ENCODE results near the gene CACNA1H. TPM values are rescaled to one million over a fixed set of nuclear protein-coding genes. Genes with fewer than 3 reads are reported as not detected.

The CACNA1H gene
- total RNA-seq, 1 experiment from 2014 or later = 24.3 TPM

GRCh38 chr16:1216681-1217400 lies 63.9 kb downstream of the CACNA1H start:
- CTCF ChIA-PET = no interaction called here
- intact Hi-C loops (cut with micrococcal nuclease) = no loop called here
- TF ChIP-seq ZFX (IDR thresholded peaks at IDR 0.05) = no peak
- no peak for TF ChIP-seq ELF1 (IDR thresholded peaks at IDR 0.05; ENCODE audit: borderline replicate concordance, low read depth)
- no peak for TF ChIP-seq CTCF (IDR thresholded peaks at IDR 0.05 in 2 of 3, conservative IDR thresholded peaks at IDR 0.05 in 1 of 3; ENCODE audit: borderline replicate concordance in 1 of 3, insufficient read depth in 1 of 3, low read depth in 2 of 3, low read length in 2 of 3)
- TF ChIP-seq POLR2AphosphoS5 (IDR thresholded peaks at IDR 0.05; ENCODE audit: low read depth, low read length) = no peak
- TF ChIP-seq SP1 (IDR thresholded peaks at IDR 0.05; ENCODE audit: low read depth) = no peak
- no peak for TF ChIP-seq FOSL1 (IDR thresholded peaks at IDR 0.05; ENCODE audit: low read depth)
- TF ChIP-seq ATF3 (IDR thresholded peaks at IDR 0.05) = no peak
- no peak for TF ChIP-seq CBX3 (IDR thresholded peaks at IDR 0.05; ENCODE audit: low read depth)
- no peak for TF ChIP-seq ZBTB33 (IDR thresholded peaks at IDR 0.05; ENCODE audit: extremely low read depth, insufficient replicate concordance, low read length)
- Histone ChIP-seq H3K27me3 (ENCODE audit: insufficient read depth, low read length) (no peaks in the 10 kb centered on the region), H3K9ac (ENCODE audit: low read length) (no peak overlapping the region), H3K79me2 (ENCODE audit: insufficient read depth, low read length) (no peaks in the 10 kb centered on the region), H4K20me1 (ENCODE audit: insufficient read depth) (no peaks in the 10 kb centered on the region), H3K9me2 (ENCODE audit: insufficient read depth) (no peaks in the 10 kb centered on the region), H3K4me1 (ENCODE audit: control insufficient read depth in 1 of 2, insufficient read depth in 2 of 2, low read length in 2 of 2) (no peaks in the 10 kb centered on the region), H3K36me3 (ENCODE audit: control insufficient read depth in 1 of 2, insufficient read depth in 2 of 2, low read length in 2 of 2) (no peaks in the 10 kb centered on the region; a peak in 1 of 4 replicates), H2AFZ (ENCODE audit: low read depth, low read length, poor library complexity, severe bottlenecking) (no peak overlapping the region), H3K4me3 (replicated peaks in 1 of 2; ENCODE audit: low read depth in 1 of 2, low read length in 2 of 2) (no peak overlapping the region), H3K4me2 (ENCODE audit: low read length) (no peak overlapping the region), H3K27ac (ENCODE audit: low read depth, low read length) (no peak overlapping the region), H3K9me3 (ENCODE audit: control insufficient read depth in 1 of 2, insufficient read depth in 1 of 2, low read depth in 1 of 2, low read length in 2 of 2) (no peaks in the 10 kb centered on the region)
- BruUV-seq (replicated peaks) = no TSS peak
- ATAC-seq (no peak), DNase-seq (ENCODE audit: low read depth, low spot score) (no peak)
- POLR2A ChIA-PET = no interaction called here
- RAD21 ChIA-PET (ENCODE audit: low non-redundant PET in 1 of 2, low total read pairs in 2 of 2, uncharacterized antibody in 2 of 2, unreplicated experiment in 2 of 2) = no interaction called here
